GM19467 (cell line): ENCODE measurements around the gene MARK3.
"Not testable (repeated sequence)": the region's sequence is repeated elsewhere in the genome, so short reads cannot be mapped to it uniquely, and the experiment has no call there.

Source experiments
- ATAC-seq: cut with Tn5 transposase; IDR thresholded peaks from one replicate; pipeline ENCODE4 v1.9.1; 2021; ENCODE audit warnings: mild to moderate bottlenecking, moderate library complexity; ENCODE audit not compliant: unreplicated experiment

MARK3 gene

DNA sequence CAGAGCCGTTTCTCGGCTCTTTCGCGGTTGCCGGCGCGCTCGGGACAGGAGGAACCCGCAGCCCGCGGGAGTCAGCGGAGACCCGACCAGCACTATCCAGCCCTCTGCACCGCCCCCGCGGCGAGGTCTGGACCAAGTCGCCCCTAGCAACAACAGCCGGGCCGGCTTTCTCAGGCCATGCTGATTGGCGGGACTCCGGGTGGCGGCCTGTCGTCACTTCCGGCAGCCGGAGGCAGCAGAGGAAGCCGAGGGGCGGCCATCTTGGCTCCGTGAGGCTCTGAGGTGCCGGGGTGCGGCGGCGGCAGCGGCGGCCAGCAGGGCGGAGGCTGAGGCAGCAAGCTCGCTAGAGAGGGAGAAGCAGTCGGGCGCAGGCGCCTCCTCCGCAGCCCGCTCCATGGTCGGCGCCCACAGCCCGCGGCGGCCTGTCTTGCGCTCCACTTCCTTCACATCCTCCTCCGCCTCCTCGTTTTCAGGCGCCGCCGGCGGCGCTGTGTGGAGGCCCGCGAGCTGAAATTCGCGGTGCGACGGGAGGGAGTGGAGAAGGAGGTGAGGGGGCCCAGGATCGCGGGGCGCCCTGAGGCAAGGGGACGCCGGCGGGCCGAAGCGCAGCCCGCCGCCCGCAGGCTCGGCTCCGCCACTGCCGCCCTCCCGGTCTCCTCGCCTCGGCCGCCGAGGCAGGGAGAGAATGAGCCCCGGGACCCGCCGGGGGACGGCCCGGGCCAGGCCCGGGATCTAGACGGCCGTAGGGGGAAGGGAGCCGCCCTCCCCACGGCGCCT is at the start of gene MARK3:
TSS of gene MARK3 (plus strand) at position 264 of the 777 bp plus-strand sequence. CDS start 615 bp downstream, outside the sequence.
- ATAC-seq = peak; percentile 93

DNA sequence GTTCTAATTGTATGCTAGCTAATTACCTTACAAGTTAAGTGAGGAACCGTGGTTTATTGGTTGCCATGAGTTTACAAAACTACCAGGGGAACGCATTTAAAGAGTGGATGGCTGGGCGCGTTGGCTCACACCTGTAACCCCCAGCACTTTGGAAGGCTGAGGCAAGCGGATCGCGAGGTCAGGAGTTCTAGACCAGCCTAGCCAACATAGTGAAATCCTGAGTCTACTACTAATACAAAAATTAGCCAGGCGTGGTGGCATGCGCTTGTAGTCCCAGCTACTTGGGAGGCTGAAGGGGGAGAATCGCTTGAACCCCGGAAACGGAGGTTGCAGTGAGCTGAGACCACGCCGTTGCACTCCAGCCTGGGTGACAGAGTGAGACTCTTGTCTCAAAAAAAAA is 49.0 kb upstream of the MARK3 start:
- ATAC-seq = no peak

DNA sequence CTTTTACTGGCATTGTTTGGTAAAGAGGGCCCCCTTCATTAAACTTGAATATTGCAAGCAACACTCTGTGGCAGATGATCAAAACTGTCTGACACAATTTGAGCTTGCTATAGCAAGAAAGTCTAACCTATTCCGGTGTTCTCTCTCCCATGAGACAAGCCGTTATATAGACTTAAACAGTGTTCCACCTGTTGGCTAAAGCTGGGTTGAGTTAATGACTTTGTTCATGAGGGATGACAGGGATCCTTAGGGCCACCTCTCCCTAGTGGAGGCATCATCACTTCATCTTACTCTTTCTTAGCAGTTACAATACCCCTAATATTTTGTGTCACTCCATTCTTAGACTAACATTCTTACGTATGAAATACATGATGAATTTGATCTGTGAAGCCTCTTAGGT is 47.4 kb upstream of the MARK3 start:
- no peak for ATAC-seq

DNA sequence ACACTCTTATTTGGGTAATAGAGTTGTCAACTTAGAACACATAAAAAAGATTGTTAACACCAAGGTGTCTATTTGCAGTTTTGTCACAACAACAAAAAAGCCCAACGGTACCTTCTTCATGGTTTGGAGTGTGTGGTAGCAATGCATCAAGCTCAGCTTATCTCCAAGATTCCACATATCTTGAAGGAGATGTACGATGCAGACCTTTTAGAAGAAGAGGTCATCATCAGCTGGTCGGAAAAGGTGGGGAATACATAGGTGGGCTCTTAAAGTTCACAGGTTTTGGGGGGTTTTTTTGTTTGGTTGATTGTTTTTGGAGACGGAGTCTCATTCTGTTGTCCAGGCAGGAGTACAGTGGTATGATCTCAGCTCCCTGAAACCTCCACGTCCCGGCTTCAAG is 45.7 kb upstream of the MARK3 start:
- ATAC-seq = no peak

DNA sequence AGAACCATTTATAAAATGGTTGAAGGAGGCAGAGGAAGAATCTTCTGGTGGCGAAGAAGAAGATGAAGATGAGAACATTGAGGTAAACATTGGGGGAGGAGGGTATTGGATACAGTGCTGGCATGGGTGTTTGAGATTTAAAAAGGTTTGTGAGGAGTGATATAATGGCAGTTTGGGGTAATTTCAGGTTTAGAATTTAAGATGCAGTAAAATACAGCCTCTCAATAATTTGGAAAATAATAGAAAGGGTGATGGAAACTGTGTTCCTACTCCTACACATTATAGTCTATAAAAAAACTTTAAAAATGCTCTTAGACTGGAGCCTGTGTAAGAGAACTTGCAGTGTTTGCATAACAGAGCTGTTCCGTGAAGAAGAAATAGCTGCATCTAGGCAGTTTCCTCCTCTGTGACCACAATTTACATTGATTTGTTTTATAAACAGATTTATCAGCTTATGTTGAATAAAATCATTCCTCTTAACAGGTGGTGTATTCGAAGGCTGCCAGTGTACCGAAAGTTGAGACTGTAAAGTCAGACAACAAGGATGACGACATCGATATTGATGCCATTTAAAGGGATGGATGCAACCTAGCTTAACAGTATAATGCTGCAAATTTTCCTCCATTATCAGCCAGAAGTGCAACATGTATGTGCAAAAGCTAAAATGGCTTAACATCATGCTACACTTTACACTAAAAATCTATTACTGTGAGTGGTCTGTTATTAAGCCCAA is 44.6 kb upstream of the MARK3 start:
- no peak for ATAC-seq

DNA sequence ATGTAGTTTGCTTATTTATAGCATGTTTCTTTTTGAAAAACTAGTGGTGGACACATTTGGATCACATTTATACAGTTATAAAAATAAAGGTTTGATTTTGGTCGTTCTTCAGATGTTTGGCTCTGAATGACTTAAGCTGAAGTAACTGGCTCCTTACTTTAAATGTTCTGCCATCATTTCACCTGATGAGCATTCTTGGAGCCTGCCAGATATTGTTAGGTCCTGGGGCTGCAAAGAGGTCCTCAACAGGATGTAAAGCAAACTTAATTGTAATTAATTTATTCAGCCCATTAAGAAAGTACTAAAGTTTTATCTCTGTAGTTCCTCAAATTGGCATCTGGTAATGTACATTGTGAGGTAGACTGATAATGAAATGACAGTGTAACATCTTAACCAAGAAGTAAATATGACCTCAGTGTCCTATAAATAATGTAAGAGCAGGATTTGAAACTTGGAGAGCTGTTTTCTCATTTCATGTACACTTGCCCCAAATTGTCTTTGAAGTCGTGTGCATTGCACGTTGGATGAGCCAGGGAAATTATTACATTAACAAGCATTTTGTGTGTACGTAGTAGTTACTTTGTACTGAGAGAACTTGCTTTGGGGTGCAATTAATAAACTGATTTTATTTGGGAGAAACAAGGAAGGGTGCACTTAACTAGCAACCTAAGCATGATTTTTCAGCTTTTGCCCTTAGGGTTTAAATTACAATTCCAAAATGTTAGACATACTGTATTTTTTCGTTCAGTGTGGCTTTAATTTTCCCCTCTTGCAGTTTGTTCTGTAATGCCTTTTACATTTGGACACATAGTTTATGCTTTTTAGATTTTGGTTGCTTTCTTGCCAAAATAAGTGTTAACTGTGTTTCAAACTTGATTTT is 43.7 kb upstream of the MARK3 start:
- ATAC-seq = no peak

DNA sequence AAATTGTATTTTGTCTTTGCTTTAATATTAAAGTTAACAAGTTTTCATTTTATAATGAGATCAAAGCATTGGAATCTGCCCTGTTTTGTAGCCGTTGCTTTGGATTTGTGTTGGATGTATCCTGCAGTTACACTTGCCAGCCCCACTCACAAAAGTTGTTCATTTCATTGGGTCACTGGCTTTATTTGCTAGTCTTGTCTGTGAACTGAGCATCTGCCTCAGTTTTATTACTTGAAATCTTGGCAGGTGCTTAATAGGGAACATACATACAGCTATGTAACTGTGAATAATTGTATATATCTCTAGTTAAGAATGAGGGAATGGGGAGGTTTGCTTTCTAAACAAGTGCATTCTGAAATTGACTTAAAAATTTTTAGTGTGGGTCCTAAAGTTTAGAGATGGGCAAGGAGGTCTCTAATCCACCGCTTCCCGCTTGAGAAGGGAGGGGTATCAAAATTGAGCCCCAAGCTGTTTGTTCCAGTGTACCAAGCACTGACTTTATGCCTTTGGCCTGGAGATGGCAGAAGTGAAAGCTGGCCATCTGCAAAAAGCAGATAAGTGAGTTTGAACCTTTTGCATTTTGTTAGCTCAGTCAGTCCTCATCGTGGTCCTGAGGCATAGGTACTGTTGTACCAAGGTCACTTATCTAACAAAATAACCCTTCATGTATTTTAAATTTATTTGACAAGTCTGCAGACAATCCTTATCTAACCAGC is 41.9 kb upstream of the MARK3 start:
- no peak for ATAC-seq

DNA sequence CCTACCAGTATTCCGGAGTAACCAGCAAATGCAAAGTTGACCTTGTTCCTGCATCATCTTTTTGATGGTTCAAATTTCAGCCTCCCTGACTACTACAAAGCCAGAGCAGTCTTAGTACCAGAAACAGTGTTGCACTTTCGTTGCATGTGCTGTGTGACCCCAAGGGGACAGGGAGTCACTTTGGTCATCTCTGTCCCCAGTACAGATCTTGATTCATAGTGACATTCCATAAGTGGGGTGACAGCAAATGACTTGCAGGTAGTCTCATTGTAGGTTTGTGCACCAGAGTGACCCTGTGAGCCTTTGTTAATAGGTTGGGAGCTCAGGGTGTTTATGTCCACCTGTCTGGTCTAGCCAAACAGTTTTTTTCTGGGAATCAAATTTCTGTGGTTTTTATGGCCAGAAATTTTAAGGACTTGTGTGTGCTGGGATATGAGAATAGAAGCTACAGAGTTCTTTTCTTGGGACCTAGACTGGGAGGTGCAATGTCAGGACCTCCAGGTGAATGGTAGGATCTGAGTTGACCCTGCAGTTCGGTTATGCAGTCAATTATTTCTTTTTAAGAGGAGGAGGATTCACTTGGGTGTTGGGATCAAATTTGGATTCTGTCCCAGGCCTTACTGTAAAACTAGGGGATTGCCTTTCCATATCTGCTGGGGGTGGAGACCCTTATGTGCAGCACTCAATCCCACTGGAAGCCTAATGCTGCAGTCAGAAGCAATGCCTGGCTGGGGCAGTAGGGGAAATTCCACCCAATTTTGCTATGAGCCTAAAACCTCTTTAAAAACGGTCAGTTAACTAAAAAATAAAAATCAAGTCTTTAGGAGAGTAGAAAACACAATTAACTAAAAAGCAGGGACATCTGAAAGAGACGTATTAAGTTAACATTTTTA is 41.1 kb upstream of the MARK3 start:
- ATAC-seq = no peak

DNA sequence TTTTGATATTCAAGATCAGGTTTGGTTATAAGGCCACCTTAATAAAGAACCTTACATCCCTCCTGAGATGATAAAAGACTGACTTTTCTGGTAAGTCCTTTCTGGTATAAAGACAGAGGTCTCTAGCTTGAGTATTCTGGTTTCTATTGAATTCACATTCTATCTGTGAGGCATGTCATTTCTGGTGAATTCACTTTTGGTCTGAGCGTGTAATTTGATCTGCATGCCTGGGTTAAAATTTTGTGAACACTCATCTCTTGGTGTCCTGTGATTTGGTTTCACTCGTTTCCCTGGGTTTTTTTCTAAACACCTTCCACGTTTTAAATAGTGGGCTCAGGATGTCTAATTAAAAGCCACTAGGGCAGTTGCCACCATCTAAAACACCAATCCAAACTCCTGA is 38.9 kb upstream of the MARK3 start:
- no peak for ATAC-seq

DNA sequence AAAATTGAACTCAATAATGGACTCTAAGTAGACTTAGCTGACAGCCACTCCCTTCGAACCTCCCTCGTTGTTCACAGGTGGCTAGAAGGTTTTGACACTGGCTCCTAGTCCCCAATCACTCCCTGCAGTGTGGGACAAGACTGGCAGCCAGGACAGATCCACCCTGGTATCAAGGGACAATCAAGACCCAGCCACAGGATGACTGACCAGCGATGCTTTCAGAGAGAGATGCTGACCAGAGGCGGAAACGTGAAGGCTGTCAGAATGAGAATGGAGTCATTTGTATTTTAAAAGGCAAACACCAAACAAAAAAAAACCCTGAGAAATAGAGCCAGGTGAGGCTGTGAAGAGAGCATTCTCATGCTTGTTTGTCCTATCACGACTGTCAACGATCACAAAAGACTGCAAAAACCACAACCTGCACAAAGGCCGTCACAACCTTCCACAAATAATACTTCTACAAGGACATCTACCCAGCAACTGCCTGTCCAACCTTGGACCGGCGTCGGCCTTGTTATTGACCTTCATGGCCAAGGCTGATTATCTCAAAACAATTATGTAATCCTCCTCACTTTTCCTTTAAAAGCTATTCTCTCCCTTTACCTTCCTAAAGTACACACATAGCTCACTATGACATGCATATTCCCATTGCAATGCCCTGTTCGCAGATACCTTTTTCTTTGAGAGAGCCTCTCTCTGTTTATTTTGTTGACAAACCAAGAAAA is 38.0 kb upstream of the MARK3 start:
- ATAC-seq = no peak

DNA sequence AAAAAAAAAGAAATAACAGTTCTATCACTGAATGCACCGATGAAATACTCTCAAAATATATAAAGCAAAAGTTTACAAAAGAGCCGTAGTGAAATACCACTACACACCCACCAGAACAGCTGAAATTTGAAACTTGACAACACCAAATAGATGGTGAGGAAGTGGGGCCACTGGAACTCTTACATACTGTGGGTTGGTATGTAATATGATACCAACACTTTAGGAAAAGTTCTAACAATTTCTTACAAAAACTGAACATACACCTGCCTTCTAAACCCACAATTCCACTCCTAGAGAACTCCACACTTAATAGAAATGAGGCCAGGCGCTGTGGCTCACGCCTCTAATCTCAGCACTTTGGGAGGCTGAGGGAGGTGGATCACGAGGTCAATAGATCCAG is 37.1 kb upstream of the MARK3 start:
- no peak for ATAC-seq

DNA sequence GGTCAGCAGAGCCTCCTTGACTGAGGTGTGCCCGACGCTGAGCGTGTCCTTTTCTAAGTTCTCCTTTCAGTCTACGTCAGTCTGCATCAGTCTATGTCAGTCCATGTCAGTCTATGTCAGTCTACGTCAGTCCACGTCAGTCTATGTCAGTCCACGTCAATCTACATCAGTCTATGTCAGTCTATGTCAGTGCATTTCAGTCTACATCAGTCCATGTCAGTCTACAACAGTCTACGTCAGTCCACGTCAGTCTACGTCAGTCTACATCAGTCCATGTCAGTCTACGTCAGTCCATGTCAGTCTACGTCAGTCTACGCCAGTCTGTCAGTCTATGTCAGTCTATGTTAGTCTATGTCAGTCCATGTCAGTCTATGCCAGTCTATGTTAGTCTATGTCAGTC is 35.2 kb upstream of the MARK3 start:
- no peak for ATAC-seq

DNA sequence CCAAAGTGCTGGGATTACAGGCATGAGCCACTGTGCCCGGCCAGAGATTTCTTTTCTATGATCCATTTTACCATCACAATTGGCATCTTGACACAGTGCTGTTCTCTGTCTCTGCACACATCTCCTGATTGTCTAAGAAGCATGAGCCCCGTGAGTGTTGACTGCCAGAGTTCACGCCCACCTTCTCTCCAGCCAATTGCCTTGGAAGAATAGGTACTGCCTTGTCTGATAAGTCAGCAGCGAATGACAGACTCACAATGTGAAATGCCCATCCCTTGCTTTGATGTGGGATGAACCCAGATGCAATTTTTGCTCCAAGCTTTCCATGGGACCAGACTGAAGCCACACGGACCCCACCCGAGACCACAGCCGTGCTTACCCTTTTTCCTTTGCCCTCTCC is 31.9 kb upstream of the MARK3 start:
- no peak for ATAC-seq

DNA sequence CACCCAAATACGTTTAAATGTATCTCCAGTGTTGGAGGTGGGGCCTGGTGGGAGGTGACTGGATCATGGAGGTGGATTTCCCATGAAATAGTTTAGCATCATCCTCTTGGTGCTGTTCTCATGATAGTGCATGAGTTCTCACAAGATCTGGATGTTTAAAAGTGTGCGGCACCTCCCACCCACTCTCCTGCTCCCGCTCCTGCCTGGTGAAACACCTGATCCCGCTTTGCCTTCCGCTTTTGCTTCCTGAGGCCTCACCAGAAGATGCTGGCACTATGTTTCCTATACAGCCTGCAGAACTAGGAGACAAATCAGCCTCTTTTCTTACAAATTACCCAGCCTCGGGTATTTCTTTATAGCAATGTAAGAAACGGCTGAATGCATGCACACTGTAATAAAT is 31.1 kb upstream of the MARK3 start:
- ATAC-seq = no peak

DNA sequence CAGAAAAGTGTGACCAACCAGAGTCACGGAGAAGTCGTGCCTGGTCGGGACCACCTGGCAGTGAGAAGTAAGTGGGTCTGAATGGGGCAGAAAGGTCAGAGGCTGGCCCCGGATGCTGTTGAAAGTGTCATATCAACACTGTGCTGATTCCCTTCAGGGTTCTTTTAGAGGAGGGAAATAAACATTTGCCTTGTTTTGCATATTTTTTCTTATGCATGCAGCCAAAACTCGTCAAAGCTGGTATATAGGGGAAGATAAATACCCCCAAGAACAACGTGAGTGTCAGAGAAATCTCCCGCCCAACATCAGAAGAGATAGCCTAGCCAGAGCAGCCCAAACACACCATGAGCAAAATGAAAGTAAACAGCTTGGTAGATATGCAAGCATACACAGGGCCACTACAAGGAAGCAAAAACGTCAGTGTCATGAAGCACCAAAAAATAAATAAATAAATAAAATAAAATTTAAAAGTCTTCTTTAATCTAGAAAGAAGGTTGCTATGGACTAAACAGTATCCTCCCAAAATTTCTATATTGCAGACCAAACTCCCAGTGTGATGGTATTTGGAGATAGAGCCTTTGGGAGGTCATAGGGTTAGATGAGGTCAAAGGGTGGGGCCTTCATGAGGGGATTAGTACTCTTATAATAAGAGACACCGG is 29.1 kb upstream of the MARK3 start:
- no peak for ATAC-seq

DNA sequence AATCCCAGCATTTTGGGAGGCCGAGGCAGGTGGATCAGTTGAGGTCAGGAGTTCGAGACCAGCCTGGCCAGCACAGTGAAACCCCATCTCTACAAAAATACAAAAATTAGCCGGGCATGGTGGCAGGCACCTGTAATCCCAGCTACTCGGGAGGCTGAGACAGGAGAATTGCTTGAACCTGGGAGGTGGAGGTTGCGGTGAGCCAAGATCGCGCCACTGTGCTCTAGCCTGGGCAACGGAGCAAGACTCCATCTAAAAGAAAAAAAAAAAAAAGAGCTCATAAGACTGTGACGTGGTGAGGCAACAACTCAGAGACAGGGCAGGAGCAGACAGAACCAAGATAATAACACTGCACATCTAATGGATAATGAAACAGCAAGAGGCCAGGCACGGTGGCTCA is 27.7 kb upstream of the MARK3 start:
- ATAC-seq = not testable (repeated sequence)

DNA sequence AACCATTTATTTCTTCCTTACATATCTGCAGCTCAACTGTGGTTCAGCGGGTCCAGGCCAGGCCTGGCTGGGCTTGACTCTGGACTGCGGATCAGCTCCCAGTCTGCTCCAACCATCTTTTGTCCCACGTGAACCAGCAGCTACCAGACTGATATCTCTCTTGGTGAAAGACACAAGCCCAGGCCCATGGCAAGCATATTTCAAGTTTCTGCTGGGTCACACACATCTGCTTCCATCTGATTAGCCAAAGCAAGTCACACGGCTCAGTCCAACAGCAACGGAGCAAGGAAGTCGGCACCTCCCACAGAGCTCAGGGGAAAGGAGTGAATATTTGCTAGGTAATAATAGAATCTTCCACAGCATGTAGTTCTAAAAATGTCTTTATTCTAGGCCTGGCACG is 24.7 kb upstream of the MARK3 start:
- ATAC-seq = no peak

DNA sequence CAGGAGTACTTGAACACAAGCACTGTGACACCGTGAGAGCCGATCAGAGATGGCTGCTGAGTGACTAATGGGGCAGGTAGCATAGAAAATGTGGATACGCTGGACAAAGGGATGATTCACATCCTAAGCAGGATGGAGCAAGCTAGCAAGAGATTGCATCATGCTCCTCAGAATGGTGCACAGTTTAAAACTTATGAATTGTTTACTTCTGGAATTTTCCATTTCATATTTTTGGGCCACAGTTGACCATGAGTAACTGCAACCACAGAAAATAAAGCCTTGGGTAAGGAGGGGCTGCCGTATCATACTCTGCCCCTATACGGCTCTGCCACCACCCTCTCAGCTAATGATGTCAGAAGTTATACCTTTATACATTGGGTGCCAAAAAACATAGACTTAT is 23.3 kb upstream of the MARK3 start:
- ATAC-seq = no peak

DNA sequence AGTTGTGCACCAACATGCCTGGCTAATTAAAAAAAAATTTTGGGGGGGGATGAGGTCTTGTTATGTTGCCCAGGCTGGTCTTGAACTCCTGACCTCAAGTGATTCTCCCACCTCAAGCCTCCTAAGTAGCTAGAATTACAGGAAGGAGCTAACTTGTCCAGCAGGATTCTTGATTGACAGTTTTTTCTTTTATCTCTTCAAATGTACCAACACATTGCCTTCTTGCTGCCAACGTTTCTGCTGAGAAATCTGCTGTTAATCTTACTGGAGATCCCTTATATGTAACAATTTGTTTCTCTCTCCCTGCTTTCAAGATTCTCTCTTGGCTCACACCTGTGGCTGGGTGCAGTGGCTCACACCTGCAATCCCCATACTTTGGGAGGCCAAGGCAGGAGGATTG is 22.4 kb upstream of the MARK3 start:
- ATAC-seq = no peak
